Glomerular endothelial cell (primary cell): Measurements from ENCODE around the gene ICAM5. TPM values are rescaled to one million over a fixed set of nuclear protein-coding genes. Genes with fewer than 3 reads are reported as not detected.
"Not testable (repeated sequence)": the region's sequence is repeated elsewhere in the genome, so short reads cannot be mapped to it uniquely, and the experiment has no call there.

Experiments used
- DNase-seq: peaks from one replicate; pipeline ENCODE4 v3.0.0-alpha.2; 2011; ENCODE audit warnings: low read depth, low spot score; ENCODE audit errors: extremely low read depth
- total RNA-seq: library from RNA; depleted of rRNA; stranded (reverse); fragments of >200 nt; gene quantifications from 2 replicates; pipeline ENCODE4 v1.2.3, GENCODE V29; 2015

ICAM5 gene, protein sequence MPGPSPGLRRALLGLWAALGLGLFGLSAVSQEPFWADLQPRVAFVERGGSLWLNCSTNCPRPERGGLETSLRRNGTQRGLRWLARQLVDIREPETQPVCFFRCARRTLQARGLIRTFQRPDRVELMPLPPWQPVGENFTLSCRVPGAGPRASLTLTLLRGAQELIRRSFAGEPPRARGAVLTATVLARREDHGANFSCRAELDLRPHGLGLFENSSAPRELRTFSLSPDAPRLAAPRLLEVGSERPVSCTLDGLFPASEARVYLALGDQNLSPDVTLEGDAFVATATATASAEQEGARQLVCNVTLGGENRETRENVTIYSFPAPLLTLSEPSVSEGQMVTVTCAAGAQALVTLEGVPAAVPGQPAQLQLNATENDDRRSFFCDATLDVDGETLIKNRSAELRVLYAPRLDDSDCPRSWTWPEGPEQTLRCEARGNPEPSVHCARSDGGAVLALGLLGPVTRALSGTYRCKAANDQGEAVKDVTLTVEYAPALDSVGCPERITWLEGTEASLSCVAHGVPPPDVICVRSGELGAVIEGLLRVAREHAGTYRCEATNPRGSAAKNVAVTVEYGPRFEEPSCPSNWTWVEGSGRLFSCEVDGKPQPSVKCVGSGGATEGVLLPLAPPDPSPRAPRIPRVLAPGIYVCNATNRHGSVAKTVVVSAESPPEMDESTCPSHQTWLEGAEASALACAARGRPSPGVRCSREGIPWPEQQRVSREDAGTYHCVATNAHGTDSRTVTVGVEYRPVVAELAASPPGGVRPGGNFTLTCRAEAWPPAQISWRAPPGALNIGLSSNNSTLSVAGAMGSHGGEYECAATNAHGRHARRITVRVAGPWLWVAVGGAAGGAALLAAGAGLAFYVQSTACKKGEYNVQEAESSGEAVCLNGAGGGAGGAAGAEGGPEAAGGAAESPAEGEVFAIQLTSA
- 0.06 TPM in 1 of 2 replicates, not detected in the other for total RNA-seq

DNA sequence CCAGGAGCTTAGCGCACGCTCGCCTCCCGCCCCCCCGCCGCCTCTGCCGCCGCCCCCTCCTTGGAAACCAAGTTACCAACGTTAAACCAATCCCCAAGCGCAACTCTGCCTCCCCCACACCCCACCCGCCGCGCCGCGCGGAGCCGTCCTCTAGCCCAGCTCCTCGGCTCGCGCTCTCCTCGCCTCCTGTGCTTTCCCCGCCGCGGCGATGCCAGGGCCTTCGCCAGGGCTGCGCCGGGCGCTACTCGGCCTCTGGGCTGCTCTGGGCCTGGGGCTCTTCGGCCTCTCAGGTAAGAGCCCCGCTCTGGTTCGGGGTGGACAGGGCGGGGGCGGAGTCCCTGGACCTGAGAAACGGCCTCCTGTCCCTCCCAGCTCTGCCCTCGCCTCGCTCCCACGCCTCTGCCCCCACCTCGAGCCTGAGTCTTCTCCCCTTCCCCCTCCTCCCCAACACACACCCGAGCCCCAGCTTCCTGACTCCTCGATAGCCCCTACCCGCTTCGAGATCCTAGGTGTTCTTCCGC, at the start of gene ICAM5:
TSS of gene ICAM5 (plus strand) at position 117 of the 521 bp plus-strand sequence. CDS start at position 209, 92 bp downstream.
- no peak for DNase-seq

DNA sequence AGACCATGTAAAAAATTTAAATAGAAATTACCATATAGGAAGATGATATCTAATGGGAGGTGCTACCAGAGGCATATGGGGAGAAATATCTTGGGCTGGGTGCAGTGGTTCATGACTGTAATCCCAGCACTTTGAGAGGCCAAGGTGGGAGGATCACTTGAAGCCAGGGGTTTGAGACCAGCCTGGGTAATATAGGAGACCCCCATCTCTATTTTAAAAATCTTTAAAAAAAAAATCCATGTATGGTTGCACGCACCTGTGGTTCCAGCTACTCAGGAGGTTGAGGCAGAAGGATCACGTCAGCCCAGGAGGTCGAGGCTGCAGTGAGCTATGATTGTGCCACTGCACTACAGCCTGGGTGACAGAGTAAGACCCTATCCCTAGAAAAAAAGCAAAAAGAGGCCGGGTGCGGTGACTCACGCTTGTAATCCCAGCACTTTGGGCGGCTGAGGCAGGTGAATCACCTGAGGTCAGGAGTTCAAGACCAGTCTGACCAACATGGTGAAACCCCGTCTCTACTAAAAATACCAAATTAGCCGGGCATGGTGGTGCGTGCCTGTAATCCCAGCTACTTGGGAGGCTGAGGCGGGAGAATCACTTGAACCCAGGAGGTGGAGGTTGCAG, 47.8 kb upstream of the ICAM5 start:
- DNase-seq = not testable (repeated sequence)

DNA sequence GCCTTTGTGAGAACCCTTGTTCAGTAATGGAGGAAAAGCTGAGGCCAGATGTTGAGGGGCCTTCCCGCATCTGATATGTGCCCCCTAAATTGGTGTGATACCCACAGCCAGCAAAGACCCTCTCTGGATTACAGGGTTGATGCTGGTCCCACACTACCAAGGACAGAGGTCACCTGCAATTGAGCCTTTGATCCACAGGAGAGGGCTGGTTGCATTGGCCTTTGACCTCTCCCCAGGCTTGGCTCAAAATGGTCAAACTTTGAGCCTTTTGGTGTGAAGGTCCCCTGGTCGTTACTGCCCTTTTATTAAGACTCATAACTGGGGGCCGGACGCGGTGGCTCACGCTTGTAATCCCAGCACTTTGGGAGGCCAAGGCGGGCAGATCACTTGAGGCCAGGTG, 46.1 kb upstream of the ICAM5 start:
- no peak for DNase-seq

DNA sequence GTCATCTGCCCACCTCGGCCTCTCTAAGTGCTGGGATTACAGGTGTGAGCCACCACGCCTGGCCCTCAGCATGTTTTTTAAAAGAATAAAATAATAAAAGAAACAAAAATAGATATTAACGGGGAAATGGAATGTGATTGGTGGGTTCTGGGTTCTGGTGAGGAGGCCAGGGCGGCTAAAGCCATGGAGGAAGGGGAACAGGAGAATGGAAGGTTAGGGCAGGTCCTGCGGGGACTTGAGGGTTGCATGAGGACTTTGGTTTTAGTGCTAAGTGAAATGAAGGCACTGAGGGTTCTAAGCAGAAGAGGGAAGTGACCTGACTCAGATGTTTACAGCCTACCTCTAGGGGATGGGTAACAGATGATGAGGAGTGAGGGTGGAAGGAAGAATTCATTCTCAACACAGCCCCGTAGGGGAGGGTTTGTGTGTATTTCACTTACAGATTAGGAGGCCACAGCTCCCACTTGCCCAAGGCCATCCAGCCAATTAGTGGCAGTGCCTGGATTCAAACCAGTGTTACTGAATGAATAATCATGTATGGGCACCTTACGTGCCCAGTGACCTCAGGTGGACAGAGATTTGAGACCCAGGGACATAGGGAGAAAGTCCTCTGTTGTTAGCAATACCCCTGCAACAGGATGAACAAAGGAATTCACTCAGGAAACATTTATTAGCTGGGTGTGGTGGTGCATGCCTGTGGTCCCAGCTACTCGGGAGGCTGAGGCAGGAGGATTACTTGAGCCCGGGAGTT, 44.4 kb upstream of the ICAM5 start:
- no peak for DNase-seq

- no peak for DNase-seq
Observed at GRCh38 chr19:10246511-10246910, 43.2 kb upstream of the ICAM5 start.

GRCh38 chr19:10251792-10252694, 37.7 kb upstream of the ICAM5 start, which contains the start of gene MRPL4:
MRPL4 (plus strand) TSS chr19:10252214; CDS start chr19:10252254, 40 bp downstream.
- DNase-seq = peak; percentile 94

DNA sequence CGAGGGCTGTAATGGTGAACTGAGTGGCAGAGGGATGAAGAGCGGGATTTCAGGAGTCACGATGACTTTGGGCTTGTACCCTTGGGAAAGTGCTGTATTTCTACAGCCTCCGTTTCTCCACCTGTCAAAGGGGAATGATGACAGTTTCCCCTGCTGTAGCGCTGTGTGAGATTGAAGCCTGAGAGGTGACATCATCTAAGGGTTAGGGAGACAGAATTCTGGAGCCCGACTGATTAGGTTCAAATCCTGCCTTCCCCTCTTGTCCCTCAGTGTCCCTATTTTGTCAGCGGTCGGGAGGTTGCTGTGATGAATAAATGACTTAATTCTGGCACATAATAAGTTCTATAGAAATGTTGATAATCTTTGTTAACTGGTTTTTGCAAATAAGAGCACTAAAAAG, 37.0 kb upstream of the ICAM5 start:
- DNase-seq = no peak

DNA sequence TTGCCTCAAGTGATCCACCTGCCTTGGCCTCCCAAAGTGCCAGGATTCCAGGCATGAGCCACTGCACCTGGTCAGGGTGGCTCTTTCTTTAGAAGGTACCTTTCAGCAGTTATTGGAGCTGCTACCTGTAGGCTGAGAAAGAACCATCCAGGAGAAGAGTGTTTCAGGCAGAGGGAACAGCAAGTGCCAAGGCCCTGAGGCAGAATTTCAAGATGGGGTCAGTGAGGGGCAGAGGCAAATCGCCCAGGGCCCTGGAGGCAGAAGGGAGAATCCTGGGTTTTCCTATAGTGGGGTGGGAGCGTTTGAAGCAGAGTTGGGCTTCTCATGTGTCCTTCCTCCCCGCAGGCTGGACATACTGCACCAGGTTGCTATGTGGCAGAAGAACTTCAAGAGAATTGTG, 35.5 kb upstream of the ICAM5 start:
- no peak for DNase-seq

- no peak for DNase-seq
Observed at GRCh38 chr19:10255358-10255757, 34.4 kb upstream of the ICAM5 start.

- no peak for DNase-seq
Observed at GRCh38 chr19:10256551-10256950, 33.2 kb upstream of the ICAM5 start.

- no peak for DNase-seq
Observed at GRCh38 chr19:10256970-10257615, 32.7 kb upstream of the ICAM5 start.

- DNase-seq = no peak
Observed at GRCh38 chr19:10258080-10258710, 31.6 kb upstream of the ICAM5 start.

GRCh38 chr19:10259162-10259905, 30.4 kb upstream of the ICAM5 start:
- peak; percentile 67 for DNase-seq

DNA sequence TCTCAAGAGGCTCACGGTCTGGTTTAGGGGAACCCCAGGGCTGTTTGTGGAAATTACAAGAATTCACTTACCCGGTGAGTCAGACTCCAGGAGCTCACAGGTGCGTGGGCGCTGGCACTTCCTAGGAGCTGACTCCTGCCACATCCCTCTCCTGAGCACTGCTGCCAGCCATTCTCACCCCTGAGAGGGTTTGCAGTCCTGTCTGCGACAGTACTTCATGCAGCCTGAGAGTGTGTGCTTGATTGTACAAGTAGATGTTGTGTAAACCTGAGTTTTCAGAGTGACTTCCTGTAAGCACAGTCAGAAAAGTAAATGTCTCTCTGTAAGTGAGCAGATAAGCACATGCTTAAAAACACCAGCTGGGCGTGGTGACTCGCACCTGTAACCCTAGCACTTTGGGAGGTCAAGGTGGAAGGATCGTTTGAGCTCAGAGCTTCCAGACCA, 29.6 kb upstream of the ICAM5 start:
- no peak for DNase-seq

DNA sequence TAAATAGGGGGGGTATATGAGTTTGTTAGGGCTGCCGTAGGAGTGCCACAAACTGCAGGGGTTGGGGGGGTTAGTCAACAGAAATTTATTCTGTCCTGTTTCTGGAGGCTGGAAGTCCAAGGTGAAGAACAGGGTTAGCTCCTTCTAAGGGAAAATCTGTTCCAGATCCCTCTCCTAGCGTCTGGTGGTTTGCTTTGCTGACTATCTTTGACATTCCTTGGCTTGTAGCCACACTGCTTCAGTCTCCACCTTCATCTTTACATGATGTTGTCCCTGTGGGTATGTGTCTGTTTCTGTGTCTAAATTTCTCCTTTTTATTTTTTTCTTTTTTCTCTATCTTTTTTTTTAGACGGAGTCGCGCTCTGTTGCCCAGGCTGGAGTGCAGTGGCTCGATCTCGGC, 27.0 kb upstream of the ICAM5 start:
- DNase-seq = no peak

DNA sequence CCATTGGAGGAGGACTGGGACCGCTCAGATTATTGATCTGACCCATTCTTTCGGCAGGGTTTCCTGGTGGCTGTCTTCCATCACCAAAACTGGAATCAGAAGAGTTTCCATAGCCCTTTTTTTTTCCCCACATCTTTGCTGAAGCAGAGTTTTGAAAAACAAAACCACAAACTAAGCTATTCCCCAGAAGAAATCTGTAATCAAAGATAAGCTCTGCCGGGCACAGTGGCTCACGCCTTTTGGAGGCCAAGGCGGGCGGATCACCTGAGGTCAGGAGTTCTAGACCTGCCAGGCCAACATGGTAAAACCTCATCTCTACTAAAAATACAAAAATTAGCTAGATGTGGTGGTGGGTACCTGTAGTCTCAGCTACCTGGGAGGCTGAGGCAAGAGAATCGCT, 23.0 kb upstream of the ICAM5 start:
- DNase-seq = no peak

GRCh38 chr19:10268071-10268470, 21.7 kb upstream of the ICAM5 start:
- no peak for DNase-seq
